Duodenal mucosa (tissue), 2 donors: ENCODE data around the gene MTHFR.

Source experiments
- H3K27ac ChIP-seq: one replicate; pipeline ENCODE4 v1.7.0; 2013; ENCODE audit warnings: low read depth, low read length
- H3K27me3 ChIP-seq, 2 donors: one replicate each; pipeline ENCODE4 v1.7.0; 2013; ENCODE audit warnings: low read length in 2 of 2, control low read depth in 1 of 2; ENCODE audit not compliant: insufficient read depth in 2 of 2, control insufficient read depth in 1 of 2
- H3K36me3 ChIP-seq, 2 donors: one replicate each; pipeline ENCODE4 v1.7.0; 2013; ENCODE audit warnings: low read length in 2 of 2, control low read depth in 1 of 2; ENCODE audit not compliant: insufficient read depth in 2 of 2, control insufficient read depth in 1 of 2
- H3K4me1 ChIP-seq, 2 donors: one replicate each; pipeline ENCODE4 v1.7.0; 2013; ENCODE audit warnings: low read length in 2 of 2, control low read depth in 1 of 2; ENCODE audit not compliant: insufficient read depth in 2 of 2, control insufficient read depth in 1 of 2
- H3K4me3 ChIP-seq, 2 donors: one replicate each; pipeline ENCODE4 v1.7.0; 2013; ENCODE audit warnings: low read length in 2 of 2, low read depth in 1 of 2
- H3K9ac ChIP-seq, 2 donors: one replicate each; pipeline ENCODE4 v1.7.0; 2013; ENCODE audit warnings: low read length in 2 of 2, low read depth in 1 of 2
- H3K9me3 ChIP-seq, 2 donors: one replicate each; pipeline ENCODE4 v1.7.0; 2013; ENCODE audit warnings: low read length in 2 of 2, control low read depth in 1 of 2; ENCODE audit not compliant: control insufficient read depth in 1 of 2

MTHFR gene

DNA sequence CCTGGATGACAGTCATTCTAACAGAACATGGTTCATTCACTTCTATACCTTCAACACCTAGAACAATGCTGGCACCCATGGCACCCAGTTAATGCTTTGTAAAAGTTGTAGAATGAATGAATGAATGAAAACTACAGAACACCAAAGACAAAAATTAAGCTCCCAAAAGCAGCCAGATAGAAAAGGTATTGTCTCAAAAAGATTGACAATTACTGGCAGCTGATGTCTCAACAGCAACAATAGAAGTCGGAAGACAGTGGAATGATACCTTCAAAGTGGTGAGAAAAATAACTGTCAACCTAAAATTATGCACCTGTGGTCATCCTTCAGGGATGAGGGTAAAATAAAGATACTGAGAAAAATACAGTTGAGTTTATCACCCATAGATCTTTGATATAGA lies 48.7 kb downstream of the MTHFR start:
- Histone ChIP-seq H3K4me3 (no peak overlapping the region), H3K4me1 (peaks cover 0 to 4% of the 10 kb centered on the region in 2 donors), H3K36me3 (no peaks in the 10 kb centered on the region), H3K9me3 (no peaks in the 10 kb centered on the region), H3K9ac (no peak overlapping the region), H3K27me3 (peaks cover 4 to 8% of the 10 kb centered on the region in 2 donors), H3K27ac (no peak overlapping the region)

- H3K9me3 ChIP-seq = no peaks in the 10 kb centered on the region
- H3K9ac ChIP-seq = no peak overlapping the region
- H3K4me1 ChIP-seq = no peaks in the 10 kb centered on the region
- H3K27me3 ChIP-seq = no peaks in the 10 kb centered on the region
- peaks cover 0 to 7% of the 10 kb centered on the region in 2 donors for H3K36me3 ChIP-seq
- no peak overlapping the region for H3K4me3 ChIP-seq
- no peak overlapping the region for H3K27ac ChIP-seq
These were observed 52.1 kb downstream of the MTHFR start for GRCh38 chr1:11753555-11754208.

GRCh38 chr1:11752359-11753088 lies 53.2 kb downstream of the MTHFR start:
- Histone ChIP-seq H3K27ac (no peak overlapping the region), H3K9ac (no peak overlapping the region), H3K4me3 (no peak overlapping the region), H3K27me3 (no peaks in the 10 kb centered on the region), H3K9me3 (no peaks in the 10 kb centered on the region), H3K36me3 (peaks cover 0 to 11% of the 10 kb centered on the region in 2 donors), H3K4me1 (no peaks in the 10 kb centered on the region)

DNA sequence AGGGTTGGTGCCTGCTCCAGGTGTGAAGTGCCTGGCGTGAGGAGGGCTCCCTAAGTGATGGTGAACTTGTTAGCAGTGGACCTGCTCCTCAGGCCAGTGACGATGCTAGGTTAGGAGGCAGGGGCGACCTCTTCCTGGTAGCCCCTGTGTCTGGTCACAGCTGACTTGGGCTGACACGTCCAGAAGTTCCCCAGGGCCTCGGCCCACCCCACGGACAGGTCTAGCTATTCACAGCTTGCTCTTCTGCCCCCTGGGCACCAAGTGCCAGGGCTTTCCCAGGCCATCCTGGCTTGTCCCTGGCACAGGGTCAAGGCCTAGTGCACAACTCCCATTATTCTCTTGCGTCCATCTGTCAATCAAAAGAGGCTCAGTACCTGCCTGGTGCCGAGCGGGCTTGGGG lies 54.7 kb downstream of the MTHFR start:
- no peaks in the 10 kb centered on the region for H3K4me1 ChIP-seq
- peaks cover 0 to 14% of the 10 kb centered on the region in 2 donors for H3K36me3 ChIP-seq
- H3K4me3 ChIP-seq = no peak overlapping the region
- no peaks in the 10 kb centered on the region for H3K27me3 ChIP-seq
- no peak overlapping the region for H3K27ac ChIP-seq
- H3K9me3 ChIP-seq = no peaks in the 10 kb centered on the region
- H3K9ac ChIP-seq = no peak overlapping the region

- H3K27me3 ChIP-seq = no peaks in the 10 kb centered on the region
- H3K4me1 ChIP-seq = peaks cover 0 to 5% of the 10 kb centered on the region in 2 donors
- H3K4me3 ChIP-seq = no peak overlapping the region
- no peak overlapping the region for H3K27ac ChIP-seq
- no peak overlapping the region for H3K9ac ChIP-seq
- peaks cover 0 to 17% of the 10 kb centered on the region in 2 donors for H3K36me3 ChIP-seq
- H3K9me3 ChIP-seq = no peaks in the 10 kb centered on the region
These were observed 55.8 kb downstream of the MTHFR start for GRCh38 chr1:11749996-11750395.

GRCh38 chr1:11749203-11749689 lies 56.5 kb downstream of the MTHFR start:
- Histone ChIP-seq H3K9me3 (no peaks in the 10 kb centered on the region), H3K4me3 (no peak overlapping the region), H3K27ac (no peak overlapping the region), H3K36me3 (peaks cover 0 to 17% of the 10 kb centered on the region in 2 donors), H3K4me1 (peaks cover 0 to 5% of the 10 kb centered on the region in 2 donors), H3K9ac (no peak overlapping the region), H3K27me3 (no peaks in the 10 kb centered on the region)

GRCh38 chr1:11748294-11749202 lies 57.2 kb downstream of the MTHFR start:
- H3K9me3 ChIP-seq = no peaks in the 10 kb centered on the region
- no peak overlapping the region for H3K27ac ChIP-seq
- H3K27me3 ChIP-seq = no peaks in the 10 kb centered on the region
- H3K4me3 ChIP-seq = no peak overlapping the region
- peaks cover 0 to 5% of the 10 kb centered on the region in 2 donors for H3K4me1 ChIP-seq
- H3K9ac ChIP-seq = no peak overlapping the region
- H3K36me3 ChIP-seq = peaks cover 0 to 17% of the 10 kb centered on the region in 2 donors

DNA sequence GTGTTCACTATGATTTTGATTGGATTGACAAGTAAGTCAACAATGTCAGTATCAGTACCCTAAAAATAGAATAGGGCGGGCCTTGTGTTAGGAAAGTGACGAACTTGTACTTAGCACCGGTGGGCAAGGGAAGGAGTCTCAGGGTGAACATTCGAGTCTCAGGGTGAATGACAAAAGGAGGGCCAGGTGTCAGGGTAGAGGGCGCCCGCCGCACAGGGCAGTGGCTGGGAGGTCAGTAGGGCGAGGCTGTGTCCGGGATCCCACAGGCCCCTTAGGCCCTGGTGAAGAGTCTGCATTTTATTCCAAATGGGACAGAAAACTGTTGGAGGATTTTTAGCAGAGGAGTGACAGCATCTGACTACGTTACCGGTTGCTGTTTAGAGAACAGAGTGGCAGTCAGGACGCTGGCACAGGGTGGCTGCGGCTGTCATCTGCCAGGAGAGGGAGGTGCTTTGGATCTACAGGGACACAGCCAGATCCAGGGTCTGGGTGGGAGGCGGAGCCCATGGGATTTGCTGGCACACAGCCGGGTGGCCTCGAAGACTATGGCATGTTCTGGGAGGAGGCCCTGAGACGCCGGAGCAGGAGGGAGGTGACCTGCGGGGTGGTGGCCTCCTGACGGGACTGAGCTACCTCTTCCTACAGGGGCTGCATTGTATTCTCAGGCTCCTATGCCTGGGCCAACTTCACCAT lies 58.8 kb downstream of the MTHFR start:
- peaks cover 0 to 17% of the 10 kb centered on the region in 2 donors for H3K36me3 ChIP-seq
- H3K9ac ChIP-seq = no peak overlapping the region
- H3K4me1 ChIP-seq = peaks cover 0 to 5% of the 10 kb centered on the region in 2 donors
- no peaks in the 10 kb centered on the region for H3K27me3 ChIP-seq
- H3K4me3 ChIP-seq = no peak overlapping the region
- H3K9me3 ChIP-seq = no peaks in the 10 kb centered on the region
- H3K27ac ChIP-seq = no peak overlapping the region

- H3K9ac ChIP-seq = no peak overlapping the region
- H3K4me3 ChIP-seq = no peak overlapping the region
- H3K27ac ChIP-seq = no peak overlapping the region
- H3K4me1 ChIP-seq = peaks cover 0 to 5% of the 10 kb centered on the region in 2 donors
- no peaks in the 10 kb centered on the region for H3K27me3 ChIP-seq
- H3K9me3 ChIP-seq = no peaks in the 10 kb centered on the region
- peaks cover 0 to 17% of the 10 kb centered on the region in 2 donors for H3K36me3 ChIP-seq
These were observed 59.7 kb downstream of the MTHFR start for GRCh38 chr1:11746092-11746491.
